HG03457 (cell line): Measurements from ENCODE around the gene DPM2.

Experiments used
- ATAC-seq: cut with Tn5 transposase; IDR thresholded peaks from one replicate; pipeline ENCODE4 v1.9.1; 2021; ENCODE audit warnings: moderate number of reproducible peaks; ENCODE audit not compliant: unreplicated experiment

DPM2 gene

GRCh38 chr9:127903557-127904475 lies 33.8 kb downstream of the DPM2 start:
- ATAC-seq, result no peak

- ATAC-seq, result no peak
These were observed 38.3 kb downstream of the DPM2 start, which contains the start of gene ST6GALNAC6 for GRCh38 chr9:127899128-127899943. Gene ST6GALNAC6 (minus strand): TSS chr9:127899603. CDS start chr9:127897981, 1,622 bp downstream.

GRCh38 chr9:127898433-127899127 lies 39.1 kb downstream of the DPM2 start:
- no peak for ATAC-seq

- ATAC-seq, result no peak
These were observed 40.4 kb downstream of the DPM2 start for GRCh38 chr9:127897193-127897692.

- no peak for ATAC-seq
These were observed 41.1 kb downstream of the DPM2 start for GRCh38 chr9:127896395-127897192.

- no peak for ATAC-seq
These were observed 41.8 kb downstream of the DPM2 start for GRCh38 chr9:127895811-127896210.

- ATAC-seq, result no peak
These were observed 44.3 kb downstream of the DPM2 start for GRCh38 chr9:127893392-127893791.

- ATAC-seq, result no peak
These were observed 44.8 kb downstream of the DPM2 start for GRCh38 chr9:127892831-127893230.

GRCh38 chr9:127890053-127890452 lies 47.6 kb downstream of the DPM2 start:
- ATAC-seq, result no peak

GRCh38 chr9:127887792-127888191 lies 49.9 kb downstream of the DPM2 start:
- ATAC-seq, result no peak

GRCh38 chr9:127886401-127886972 lies 51.2 kb downstream of the DPM2 start:
- ATAC-seq, result no peak

- no peak for ATAC-seq
These were observed 52.0 kb downstream of the DPM2 start for GRCh38 chr9:127885508-127886281.
